Transverse colon (tissue), 4 donors: ENCODE results near the gene TAOK3. TPM values are rescaled to one million over a fixed set of nuclear protein-coding genes. Genes with fewer than 3 reads are reported as not detected.
"Not testable (repeated sequence)": the region's sequence is repeated elsewhere in the genome, so short reads cannot be mapped to it uniquely, and the experiment has no call there.

Source experiments
- DNase-seq: peaks from one replicate; pipeline ENCODE4 v3.0.0-alpha.2; 2019
- H3K27ac ChIP-seq, 4 donors: fragments of 200-600 bp; sonication (generic); 2 replicates each; pipeline ENCODE4 v1.5.1; 2016 to 2018; ENCODE audit warnings: inconsistent platforms in 4 of 4
- H3K27me3 ChIP-seq: fragments of 200-600 bp; sonication (generic); 2 replicates; pipeline ENCODE4 v1.5.1; 2017; ENCODE audit warnings: inconsistent platforms
- H3K36me3 ChIP-seq, 4 donors: fragments of 200-600 bp; sonication (generic); 2 replicates each; pipeline ENCODE4 v1.5.1; 2017 to 2019; ENCODE audit warnings: inconsistent platforms in 4 of 4
- H3K4me1 ChIP-seq, 4 donors: fragments of 200-600 bp; sonication (generic); 2 replicates each; pipeline ENCODE4 v1.5.1; 2017 to 2020; ENCODE audit warnings: inconsistent platforms in 4 of 4
- H3K4me3 ChIP-seq, 4 donors: fragments of 200-600 bp; sonication (generic); 1 replicate in 1 of 4; 2 replicates in 3 of 4; pipeline versions ENCODE4 v1.5.1 to v1.6.1; 2017 to 2019; ENCODE audit warnings: inconsistent platforms in 4 of 4
- H3K9me3 ChIP-seq, 2 donors: fragments of 200-600 bp; sonication (generic); 2 replicates each; pipeline ENCODE4 v1.5.1; 2017 to 2019; ENCODE audit warnings: inconsistent platforms in 2 of 2
- EP300 ChIP-seq: sonication (generic); formaldehyde crosslinking; IDR thresholded peaks from one replicate; pipeline ENCODE4 v1.6.1; 2017; ENCODE audit warnings: antibody characterized with exemption, low read depth
- POLR2A ChIP-seq: fragments of 450-650 bp; IDR thresholded peaks from one replicate; pipeline ENCODE4 v1.6.1; 2016; ENCODE audit warnings: antibody characterized with exemption, mild to moderate bottlenecking, moderate library complexity
- POLR2AphosphoS5 ChIP-seq, 3 donors: sonication (generic); formaldehyde crosslinking; IDR thresholded peaks; one replicate each; pipeline ENCODE4 v1.6.1; 2016; ENCODE audit warnings: antibody characterized with exemption in 3 of 3
- WGBS, 2 donors: methylation state at CpG; one replicate each; pipeline ENCODE4 v1.1.5; 2018; ENCODE audit warnings: low coverage in 1 of 2; 5-methylcytosine and 5-hydroxymethylcytosine counted together
- in situ Hi-C, 4 donors: fragments of 200-750 bp; cut with MboI; loops; one replicate each; pipeline versions ENCODE4 v1.15.0 to v1.15.1; 2017; ENCODE audit warnings: low sequenced_read_pairs in 3 of 4, low pct_ligation_motif_present in 1 of 4, low pct_unique_long_range_greater_than_20kb in 1 of 4
- intact Hi-C: fragments of 100-400 bp; cut with DNase I; formaldehyde crosslinking; loops from one replicate; pipeline ENCODE4 v1.15.1; 2023; ENCODE audit warnings: low total_unique reads
- total RNA-seq, 4 donors: library from RNA; depleted of rRNA; stranded (reverse); fragments of >200 nt; gene quantifications; one replicate each; pipeline ENCODE4 v1.1.0, GENCODE V29; 2016
- TF ChIP-seq, protein P1 (sequence below), 5 experiments: fragments of 200-600 bp in 3 of 5; fragments of 450-650 bp in 2 of 5; sonication (generic) in 3 of 5; IDR thresholded peaks; 1 replicate in 2 of 5; 2 replicates in 3 of 5; pipeline ENCODE4 v1.5.1; 2016 to 2017; ENCODE audit warnings: antibody characterized with exemption in 5 of 5, inconsistent platforms in 3 of 5, mild to moderate bottlenecking in 2 of 5, moderate library complexity in 1 of 5

TAOK3 gene
- total RNA-seq, 4 donors from 2014 or later, result 40.4 to 93.2 (median 79.2) TPM

DNA sequence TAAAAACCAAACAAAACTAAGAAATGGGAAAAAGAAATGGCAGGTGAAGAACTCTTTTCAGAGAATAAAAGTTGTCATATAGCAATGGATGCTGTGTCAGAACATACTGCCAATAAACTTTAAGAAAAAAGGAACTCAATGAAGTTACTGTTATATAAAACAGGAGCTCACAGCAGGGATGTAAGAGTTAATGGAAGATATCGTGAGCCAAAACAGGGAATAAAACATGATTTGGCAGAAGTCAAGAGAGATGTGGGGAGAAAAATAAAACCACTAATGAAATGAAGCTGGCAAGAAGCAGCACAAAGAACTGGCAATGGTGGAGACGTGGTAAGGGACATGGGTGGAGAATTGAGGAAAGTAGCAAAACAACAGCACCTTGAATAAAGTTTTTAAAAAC, 61.0 kb downstream of the TAOK3 start:
- 67 to 75% methylated on average over 2 of the region's 2 CpGs for WGBS, 2 donors
- Histone ChIP-seq H3K27me3 (no peaks in the 10 kb centered on the region), H3K4me1 (peaks cover 0 to 16% (median 9%) of the 10 kb centered on the region in 4 donors), H3K36me3 (no peaks in the 10 kb centered on the region), H3K9me3 (no peaks in the 10 kb centered on the region), H3K27ac (no peak overlapping the region), H3K4me3 (no peak overlapping the region)
- in situ Hi-C loops (no loop called here), intact Hi-C loops (loop anchor here (5.0 kb wide), 1 partner anchor 1649 kb away; no protein-coding TSS in a partner anchor)
- DNase-seq, result no peak
- TF ChIP-seq, protein P1, sequence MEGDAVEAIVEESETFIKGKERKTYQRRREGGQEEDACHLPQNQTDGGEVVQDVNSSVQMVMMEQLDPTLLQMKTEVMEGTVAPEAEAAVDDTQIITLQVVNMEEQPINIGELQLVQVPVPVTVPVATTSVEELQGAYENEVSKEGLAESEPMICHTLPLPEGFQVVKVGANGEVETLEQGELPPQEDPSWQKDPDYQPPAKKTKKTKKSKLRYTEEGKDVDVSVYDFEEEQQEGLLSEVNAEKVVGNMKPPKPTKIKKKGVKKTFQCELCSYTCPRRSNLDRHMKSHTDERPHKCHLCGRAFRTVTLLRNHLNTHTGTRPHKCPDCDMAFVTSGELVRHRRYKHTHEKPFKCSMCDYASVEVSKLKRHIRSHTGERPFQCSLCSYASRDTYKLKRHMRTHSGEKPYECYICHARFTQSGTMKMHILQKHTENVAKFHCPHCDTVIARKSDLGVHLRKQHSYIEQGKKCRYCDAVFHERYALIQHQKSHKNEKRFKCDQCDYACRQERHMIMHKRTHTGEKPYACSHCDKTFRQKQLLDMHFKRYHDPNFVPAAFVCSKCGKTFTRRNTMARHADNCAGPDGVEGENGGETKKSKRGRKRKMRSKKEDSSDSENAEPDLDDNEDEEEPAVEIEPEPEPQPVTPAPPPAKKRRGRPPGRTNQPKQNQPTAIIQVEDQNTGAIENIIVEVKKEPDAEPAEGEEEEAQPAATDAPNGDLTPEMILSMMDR (IDR thresholded peaks at IDR 0.05), result no peak
- TF ChIP-seq POLR2A (no peak), EP300 (no peak), POLR2AphosphoS5 (IDR thresholded peaks at IDR 0.05) (no peak)

DNA sequence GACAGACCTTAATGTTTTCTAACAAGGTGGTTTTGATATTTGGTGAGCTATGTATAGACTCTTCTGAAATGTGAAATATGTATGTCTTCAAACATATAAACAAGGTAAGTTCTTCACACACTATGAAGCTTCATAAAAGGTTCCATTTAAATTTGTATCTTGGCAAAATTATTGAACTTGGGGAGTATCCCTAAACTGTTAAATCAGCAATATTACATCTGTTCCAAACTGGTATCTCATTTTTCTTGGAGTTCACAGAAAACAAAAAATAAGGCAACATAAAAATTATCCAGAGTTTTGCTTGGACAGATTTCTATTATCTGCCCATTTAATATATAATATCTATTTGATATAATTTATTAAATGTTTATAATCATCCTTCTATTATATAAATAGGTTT, 62.4 kb downstream of the TAOK3 start:
- intact Hi-C loops, result loop anchor here (5.0 kb wide), 1 partner anchor 1648 kb away; no protein-coding TSS in a partner anchor
- no peaks in the 10 kb centered on the region for H3K36me3 ChIP-seq
- no peaks in the 10 kb centered on the region for H3K9me3 ChIP-seq
- H3K27ac ChIP-seq, result no peak overlapping the region
- no peaks in the 10 kb centered on the region for H3K27me3 ChIP-seq
- H3K4me3 ChIP-seq, result no peak overlapping the region
- peaks cover 0 to 18% (median 10%) of the 10 kb centered on the region in 4 donors for H3K4me1 ChIP-seq
- in situ Hi-C loops, result no loop called here
- DNase-seq, result no peak
- TF ChIP-seq POLR2AphosphoS5 (IDR thresholded peaks at IDR 0.05) (no peak), EP300 (no peak), POLR2A (no peak)
- TF ChIP-seq, protein P1 (IDR thresholded peaks at IDR 0.05), result no peak

DNA sequence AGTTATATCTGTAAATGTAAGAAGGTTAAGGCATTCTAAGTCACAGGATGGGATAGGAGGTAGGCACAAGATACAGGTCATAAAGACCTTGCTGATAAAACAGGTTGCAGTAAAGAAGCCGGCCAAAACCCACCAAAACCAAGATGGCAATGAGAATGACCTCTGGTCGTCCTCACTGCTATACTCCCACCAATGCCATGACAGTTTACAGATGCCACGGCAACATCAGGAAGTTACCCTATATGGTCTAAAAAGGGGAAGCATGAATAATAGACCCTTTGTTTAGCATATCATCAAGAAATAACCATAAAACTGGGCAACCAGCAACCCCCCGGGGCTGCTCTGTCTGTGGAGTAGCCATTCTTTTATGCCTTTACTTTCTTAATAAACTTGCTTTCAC, 64.7 kb downstream of the TAOK3 start:
- in situ Hi-C loops, DNase-seq: not testable (repeated sequence)

DNA sequence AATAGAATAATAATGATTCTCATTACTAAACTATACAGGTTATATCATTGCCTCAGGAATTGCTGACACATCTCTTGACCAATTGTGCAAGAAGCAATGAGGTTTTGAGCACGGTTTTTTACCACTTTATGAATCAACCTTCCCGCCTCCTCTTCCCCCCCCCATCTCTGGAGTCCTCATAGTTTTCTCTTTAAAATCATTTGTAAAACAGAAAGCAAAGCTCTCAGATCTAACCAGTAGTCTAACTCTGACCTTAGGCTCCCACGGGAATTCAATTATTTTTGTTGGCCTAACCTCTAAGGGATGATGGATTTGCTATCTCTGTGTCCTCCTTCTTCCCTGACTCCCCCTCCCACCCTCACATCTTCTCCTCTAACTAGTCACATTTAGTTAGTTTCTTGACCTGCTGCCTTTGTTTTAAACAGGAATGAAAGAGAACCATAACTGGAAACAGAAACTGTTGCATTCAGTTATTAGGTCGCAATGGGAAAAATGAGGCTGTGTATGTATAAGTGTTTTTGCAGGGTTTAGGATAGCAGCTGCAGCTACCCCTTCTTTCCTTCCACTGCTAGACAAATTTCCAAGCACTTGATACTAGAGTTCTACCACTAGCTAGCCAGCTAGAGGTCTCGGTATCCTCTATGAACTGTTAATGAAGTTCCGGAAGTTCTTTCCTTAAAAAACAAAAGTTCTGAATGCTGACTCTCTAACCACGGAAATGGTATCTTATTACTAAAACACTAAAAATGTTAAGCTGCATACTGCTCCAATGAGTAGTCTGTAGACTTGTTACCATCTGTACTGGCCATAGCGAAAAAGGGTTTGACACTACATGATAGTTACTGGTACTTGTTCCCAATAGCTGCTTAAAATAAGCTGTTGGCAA, 65.4 kb downstream of the TAOK3 start:
- Histone ChIP-seq H3K4me1 (peaks cover 0 to 20% (median 8%) of the 10 kb centered on the region in 4 donors), H3K9me3 (no peaks in the 10 kb centered on the region), H3K36me3 (no peaks in the 10 kb centered on the region), H3K4me3 (no peak overlapping the region), H3K27ac (peak overlapping the region in 3 of 4 donors; percentile 3 to 31 (median 10)), H3K27me3 (no peaks in the 10 kb centered on the region)
- intact Hi-C loops, result no loop called here
- no peak for DNase-seq
- TF ChIP-seq EP300 (no peak), POLR2A (no peak), POLR2AphosphoS5 (IDR thresholded peaks at IDR 0.05) (no peak)
- TF ChIP-seq, protein P1 (IDR thresholded peaks at IDR 0.05), result no peak
- in situ Hi-C loops, result no loop called here
- WGBS, 2 donors, result 56 to 68% methylated on average over 6 to 8 of the region's 8 CpGs

More for the DNA sequence above, 64.7 kb downstream of the TAOK3 start:
- WGBS, 2 donors, result 39 to 44% methylated on average over 4 of the region's 4 CpGs
- Histone ChIP-seq H3K4me1 (peaks cover 0 to 24% (median 7%) of the 10 kb centered on the region in 4 donors), H3K27ac (peak overlapping the region in 1 of 4 donors; percentile 10)
- H3K9me3 ChIP-seq, intact Hi-C loops, H3K36me3 ChIP-seq, H3K27me3 ChIP-seq, H3K4me3 ChIP-seq: not testable (repeated sequence)
